GM12865 (cell line): ENCODE measurements around the gene RNASEL.

Experiments used
- DNase-seq: peaks from one replicate; pipeline ENCODE4 v3.0.0; 2010; ENCODE audit warnings: low read depth
- H3K4me3 ChIP-seq: 2 replicates; pipeline ENCODE4 v1.5.1; 2011; ENCODE audit warnings: mild to moderate bottlenecking, low read depth, low read length, control low read depth
- TF ChIP-seq, protein P1 (sequence below): IDR thresholded peaks from 2 replicates; pipeline ENCODE4 v1.5.1; 2011; ENCODE audit warnings: low read length, control low read depth, low read depth, inconsistent platforms; ENCODE audit not compliant: insufficient read depth; ENCODE audit errors: missing control alignments

Gene RNASEL

GRCh38 chr1:182599339-182599738, 10.3 kb upstream of the RNASEL start:
- H3K4me3 ChIP-seq, result no peak overlapping the region
- DNase-seq, result peak; percentile 43
- TF ChIP-seq, protein P1, sequence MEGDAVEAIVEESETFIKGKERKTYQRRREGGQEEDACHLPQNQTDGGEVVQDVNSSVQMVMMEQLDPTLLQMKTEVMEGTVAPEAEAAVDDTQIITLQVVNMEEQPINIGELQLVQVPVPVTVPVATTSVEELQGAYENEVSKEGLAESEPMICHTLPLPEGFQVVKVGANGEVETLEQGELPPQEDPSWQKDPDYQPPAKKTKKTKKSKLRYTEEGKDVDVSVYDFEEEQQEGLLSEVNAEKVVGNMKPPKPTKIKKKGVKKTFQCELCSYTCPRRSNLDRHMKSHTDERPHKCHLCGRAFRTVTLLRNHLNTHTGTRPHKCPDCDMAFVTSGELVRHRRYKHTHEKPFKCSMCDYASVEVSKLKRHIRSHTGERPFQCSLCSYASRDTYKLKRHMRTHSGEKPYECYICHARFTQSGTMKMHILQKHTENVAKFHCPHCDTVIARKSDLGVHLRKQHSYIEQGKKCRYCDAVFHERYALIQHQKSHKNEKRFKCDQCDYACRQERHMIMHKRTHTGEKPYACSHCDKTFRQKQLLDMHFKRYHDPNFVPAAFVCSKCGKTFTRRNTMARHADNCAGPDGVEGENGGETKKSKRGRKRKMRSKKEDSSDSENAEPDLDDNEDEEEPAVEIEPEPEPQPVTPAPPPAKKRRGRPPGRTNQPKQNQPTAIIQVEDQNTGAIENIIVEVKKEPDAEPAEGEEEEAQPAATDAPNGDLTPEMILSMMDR, result peak; percentile 51

DNA sequence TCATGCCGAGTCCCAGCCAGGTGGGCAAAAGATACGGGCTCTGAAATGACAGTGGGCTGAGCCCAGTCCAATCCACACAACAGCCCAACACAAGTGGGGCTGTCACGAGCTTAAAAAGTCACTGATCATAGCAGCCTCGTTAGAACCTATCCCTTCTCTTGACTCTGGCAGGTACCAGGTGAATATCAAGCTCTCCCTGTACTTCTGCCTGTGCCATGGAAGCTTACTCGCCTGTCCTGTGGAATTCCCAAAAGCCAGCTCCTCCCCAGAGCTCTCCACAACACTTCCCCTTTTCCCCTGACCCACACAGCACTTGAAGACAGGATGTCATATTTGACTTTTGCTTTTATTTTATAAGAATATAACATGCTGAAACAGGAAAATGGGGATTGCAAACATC, 9.2 kb upstream of the RNASEL start:
- no peak for DNase-seq
- H3K4me3 ChIP-seq, result no peak overlapping the region
- TF ChIP-seq, protein P1, result no peak

DNA sequence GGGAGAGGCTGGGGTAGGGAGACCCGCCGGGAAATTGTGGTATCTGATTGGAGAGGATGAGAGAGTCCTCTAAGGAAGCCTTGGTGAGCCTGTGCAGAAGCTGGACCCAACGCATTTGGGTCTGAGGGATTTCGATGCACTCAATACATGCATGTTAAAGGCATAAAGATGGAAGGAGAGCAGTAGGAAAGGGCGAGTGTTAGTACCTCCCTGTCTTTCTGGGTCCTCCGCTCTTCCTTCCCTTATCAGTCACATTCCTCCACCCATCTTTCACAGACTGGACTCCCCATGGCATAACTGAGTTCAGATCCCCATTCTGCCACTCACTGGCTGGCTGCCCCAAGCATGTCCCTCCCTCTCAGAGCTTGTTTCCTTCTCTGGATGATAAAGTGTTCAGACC, 7.9 kb upstream of the RNASEL start:
- DNase-seq, result no peak
- no peak overlapping the region for H3K4me3 ChIP-seq
- TF ChIP-seq, protein P1, result no peak

DNA sequence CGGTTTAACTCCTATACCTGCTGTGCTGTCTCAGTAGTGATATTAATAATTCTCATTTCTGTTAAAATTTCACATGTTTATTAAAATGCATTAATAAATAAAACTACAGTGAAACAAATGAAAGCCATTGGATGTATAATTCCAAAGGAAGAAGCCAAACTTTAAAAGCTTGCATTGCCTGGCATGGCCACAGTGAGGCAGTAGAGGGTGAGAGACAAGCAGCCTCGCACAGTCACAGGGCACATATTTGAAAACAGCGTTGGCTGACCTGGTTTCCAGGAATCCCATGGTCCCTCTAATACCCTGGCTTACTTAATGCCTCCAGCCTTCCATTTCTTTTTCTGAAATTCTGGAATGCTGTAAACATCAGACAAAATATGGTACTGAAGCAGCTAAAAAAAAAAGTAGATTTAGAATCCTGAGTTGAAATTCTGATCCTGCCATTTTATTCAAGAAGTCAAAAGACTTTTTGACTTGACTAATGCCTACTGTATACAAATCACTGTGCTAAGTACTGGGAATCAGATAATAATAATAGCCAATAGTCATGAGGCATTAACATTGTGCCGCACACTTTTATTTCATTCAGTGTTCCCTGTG, 6.7 kb upstream of the RNASEL start:
- TF ChIP-seq, protein P1, result peak; percentile 91
- DNase-seq, result peak; percentile 68
- no peak overlapping the region for H3K4me3 ChIP-seq

GRCh38 chr1:182589931-182590330, 875 bp upstream of the RNASEL start:
- DNase-seq, result no peak
- TF ChIP-seq, protein P1, result no peak
- no peak overlapping the region for H3K4me3 ChIP-seq

DNA sequence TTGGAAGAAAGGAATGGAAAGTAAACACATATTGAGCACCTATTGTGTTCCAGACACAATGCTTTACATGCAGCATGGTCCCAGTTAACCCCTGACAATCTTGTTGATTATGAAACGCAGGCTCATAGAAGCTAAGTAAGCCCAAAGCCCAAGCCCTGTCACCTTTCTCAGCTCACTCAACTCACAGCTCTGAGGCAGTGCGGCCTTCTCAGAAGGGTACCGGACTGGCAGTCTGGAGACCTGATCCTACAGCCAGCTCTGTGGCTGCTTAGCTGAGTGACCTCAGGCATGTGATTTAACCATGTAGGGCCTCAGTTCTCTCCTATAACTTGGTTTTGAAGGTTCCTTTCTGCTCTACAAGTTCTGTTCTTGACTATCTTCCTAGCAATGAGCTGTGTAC, 464 bp upstream of the RNASEL start:
- DNase-seq, result no peak
- H3K4me3 ChIP-seq, result peak overlapping the region; percentile 77
- TF ChIP-seq, protein P1, result no peak
